NCI-H2227 (cell line): ENCODE data around the gene WDR13.

Experiments used
- DNase-seq: peaks from one replicate; lab custom pipeline; 2025; ENCODE audit not compliant: unreplicated experiment; lab: John Stamatoyannopoulos, UW

The WDR13 gene

GRCh38 chrX:48592971-48593370 lies 4.3 kb upstream of the WDR13 start:
- DNase-seq: no peak

- DNase-seq: no peak
These were observed 1.4 kb upstream of the WDR13 start for GRCh38 chrX:48595929-48596328.

GRCh38 chrX:48598614-48599013 lies 1.3 kb downstream of the WDR13 start:
- no peak for DNase-seq

DNA sequence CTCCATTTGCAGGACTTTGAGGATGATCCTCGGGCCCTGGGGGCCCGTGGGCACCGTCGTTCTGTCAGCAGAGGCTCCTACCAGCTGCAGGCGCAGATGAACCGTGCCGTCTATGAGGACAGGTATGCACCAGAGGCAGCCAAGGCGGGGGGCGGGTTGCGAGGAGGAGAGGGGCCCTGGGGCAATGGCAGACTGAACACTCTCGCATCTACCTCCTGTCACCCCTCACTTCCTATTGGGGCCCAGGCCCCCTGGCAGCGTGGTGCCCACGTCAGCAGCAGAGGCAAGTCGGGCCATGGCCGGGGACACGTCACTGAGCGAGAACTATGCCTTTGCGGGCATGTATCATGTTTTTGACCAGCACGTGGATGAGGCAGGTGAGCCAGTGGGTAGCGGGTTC lies 2.0 kb downstream of the WDR13 start:
- no peak for DNase-seq

DNA sequence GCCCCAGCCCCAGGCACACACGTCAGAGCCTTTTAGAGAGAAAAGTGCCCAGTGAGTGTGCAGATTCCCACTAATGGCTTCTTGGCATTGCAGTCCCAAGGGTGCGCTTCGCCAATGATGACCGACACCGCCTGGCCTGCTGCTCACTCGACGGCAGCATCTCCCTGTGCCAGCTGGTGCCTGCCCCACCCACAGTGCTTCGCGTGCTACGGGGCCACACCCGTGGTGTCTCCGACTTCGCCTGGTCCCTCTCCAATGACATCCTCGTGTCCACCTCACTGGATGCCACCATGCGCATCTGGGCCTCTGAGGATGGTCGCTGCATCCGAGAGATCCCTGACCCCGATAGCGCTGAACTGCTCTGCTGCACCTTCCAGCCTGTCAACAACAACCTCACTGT lies 2.9 kb downstream of the WDR13 start:
- no peak for DNase-seq

DNA sequence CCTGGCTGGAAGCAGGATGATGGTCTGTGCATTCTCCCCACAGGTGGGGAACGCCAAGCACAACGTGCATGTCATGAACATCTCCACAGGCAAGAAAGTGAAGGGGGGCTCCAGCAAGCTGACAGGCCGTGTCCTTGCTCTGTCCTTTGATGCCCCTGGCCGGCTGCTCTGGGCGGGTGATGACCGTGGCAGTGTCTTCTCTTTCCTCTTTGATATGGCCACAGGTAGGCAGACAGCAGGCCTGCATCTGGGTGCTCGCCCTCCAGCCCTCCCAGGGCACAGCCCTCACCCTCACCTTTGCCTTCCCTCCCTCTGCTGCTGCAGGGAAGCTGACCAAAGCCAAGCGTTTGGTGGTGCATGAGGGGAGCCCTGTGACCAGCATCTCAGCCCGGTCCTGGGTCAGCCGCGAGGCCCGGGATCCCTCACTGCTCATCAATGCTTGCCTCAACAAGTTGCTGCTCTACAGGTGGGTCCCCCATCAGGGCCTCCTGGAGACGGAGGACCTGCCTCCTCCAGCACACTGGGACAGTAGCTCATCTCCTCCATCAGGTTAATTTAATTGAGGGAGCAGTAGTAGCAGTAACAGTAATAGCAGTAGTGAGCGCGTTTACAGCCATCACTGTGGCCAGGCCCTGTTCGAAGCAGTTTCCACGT lies 4.6 kb downstream of the WDR13 start:
- no peak for DNase-seq

- no peak for DNase-seq
These were observed 7.4 kb downstream of the WDR13 start for GRCh38 chrX:48604701-48605100.

DNA sequence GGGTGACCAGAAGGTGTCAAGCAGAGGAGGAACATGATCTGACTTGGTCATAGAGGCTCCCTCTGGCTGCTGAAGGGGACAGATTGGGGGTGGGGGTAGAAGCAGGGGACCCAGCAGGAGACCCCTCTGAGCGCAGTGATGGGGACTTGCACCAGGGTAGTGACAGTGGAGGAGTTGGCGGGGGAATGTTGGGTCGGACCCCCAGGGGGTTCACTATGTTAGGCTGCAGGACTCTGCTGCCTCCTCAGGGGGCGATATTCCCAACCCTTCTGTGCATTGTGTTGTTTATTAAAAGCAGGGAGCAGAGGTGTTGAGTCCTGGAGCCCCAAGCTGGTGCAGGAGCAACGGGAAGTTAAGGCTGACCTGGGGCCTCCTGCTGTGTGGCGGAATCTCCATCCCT lies 8.8 kb downstream of the WDR13 start:
- no peak for DNase-seq

GRCh38 chrX:48611703-48612102 lies 14.4 kb downstream of the WDR13 start:
- no peak for DNase-seq

DNA sequence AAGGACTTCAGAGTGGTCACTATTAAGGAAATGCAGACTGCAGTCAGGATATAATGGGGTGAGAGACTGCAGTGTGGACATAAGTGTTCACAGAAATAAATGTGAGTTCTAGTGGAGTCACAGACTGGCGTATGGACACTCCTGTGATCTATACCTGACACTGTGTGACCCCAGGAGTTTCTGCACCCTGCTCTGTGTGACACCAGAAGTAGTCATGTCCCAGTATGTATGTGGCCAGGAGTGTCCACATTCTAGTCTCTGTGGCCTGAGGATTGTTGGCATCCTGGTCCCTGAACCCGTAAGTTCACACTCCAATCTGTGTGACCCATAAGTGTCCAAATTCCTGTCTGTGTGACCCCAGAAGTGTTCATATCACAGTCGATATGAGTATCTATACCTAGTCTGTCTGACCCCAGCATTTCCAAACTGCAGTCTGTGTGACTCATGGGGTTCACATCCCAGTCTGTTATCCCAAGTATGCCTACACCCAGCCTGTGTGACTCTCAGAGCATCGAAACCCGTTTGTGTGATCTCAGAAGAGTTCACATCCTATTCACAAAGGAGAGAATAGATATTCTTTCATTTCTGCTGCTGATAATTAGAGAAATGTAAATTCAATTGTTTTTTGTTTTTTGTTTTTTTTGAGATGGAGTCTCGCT lies 16.3 kb downstream of the WDR13 start:
- no peak for DNase-seq

DNA sequence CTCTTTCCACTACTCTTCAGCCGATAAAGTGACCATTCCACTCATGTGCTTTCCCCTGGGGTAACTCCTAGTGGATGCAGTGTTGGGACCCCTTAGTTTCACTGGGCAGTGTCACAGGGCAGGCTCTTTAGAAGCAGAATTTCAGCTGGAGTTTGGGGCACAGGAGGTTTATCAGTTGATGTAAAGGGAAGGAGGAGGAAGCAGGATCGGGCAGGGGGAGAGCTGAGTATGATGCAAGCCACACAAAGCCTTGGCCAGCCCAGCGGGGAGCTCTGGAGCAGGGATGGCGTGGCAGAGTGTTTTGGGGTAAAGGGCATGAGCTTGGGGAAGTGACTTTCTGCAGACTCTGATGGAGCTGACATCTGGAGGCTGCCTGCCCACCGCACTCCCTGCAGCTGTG lies 19.3 kb downstream of the WDR13 start:
- no peak for DNase-seq

DNA sequence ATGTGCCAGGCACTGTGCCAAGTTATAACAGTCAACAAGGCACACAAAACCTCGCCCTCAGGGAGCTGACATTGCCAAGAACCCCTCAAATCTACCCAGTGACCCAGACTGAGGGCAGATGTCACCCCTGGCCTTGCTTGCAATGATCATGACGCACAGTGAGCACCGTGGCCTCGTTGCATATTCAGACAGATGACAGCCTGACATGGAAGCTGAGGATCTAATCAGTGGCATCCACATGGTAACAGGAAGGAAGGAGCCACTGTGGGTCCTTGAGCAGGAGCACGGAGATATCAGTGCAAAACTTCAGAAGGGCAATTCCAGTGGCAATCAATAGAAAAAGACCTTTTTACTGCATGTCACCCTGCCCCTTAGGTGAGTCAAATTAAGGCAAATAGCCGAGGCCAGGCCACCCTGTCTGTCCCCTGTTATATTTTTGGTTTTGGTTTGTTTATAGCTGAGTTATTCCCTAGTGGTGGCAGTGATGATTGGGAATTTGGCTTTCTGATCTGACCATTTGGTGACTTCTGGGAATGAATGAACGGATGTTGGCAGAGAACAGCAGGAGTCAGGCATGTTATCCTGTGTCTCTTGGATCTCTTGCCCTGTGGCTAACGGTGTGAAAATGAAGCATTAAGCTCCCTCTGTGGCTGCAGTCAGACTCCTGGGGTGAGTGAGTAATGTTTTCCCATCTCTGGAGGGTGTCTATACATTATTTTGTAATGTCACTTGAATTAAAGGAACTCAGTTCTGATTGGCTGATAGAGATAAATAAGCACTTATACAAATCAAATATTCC lies 20.4 kb downstream of the WDR13 start:
- DNase-seq: no peak

DNA sequence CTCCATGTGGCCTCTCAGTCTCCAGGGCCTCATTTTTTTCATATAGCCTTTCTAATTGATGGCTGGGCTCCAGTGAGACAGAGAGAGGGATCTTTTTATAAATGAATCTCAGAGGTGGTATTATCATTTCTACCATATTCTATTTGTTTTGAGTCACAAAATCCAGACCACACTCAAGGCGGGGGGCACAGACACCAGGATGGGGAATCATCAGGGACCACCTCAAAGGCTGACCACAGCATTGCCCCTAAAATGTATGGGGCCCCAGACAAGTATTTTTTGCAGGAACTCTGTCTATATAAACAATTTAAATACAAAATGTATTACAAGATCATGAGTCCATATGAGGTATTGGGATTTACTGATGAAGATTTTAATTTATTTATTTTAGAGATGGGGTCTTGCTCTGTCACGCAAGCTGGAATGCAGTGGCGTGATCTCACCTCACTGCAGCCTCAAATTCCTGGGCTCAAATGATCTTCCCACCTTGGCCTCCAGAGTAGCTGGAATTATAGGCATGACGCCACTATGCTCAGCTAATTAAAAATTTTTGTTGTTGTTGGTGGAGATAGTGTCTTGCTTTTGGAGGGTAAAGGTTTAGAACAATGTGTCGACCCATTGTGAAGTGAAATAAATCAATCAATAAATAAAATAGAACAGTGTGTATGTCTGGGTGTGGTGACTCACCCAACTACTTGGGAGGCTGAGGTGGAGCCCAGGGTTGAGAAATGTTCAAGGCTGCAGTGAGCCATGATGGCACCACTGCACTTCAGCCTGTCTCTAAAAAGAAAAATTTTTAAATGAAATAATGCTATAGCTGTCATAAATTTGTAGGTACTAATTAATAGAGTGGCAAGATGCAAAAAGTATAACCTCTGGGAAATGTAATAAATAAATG lies 29.4 kb downstream of the WDR13 start:
- no peak for DNase-seq

DNA sequence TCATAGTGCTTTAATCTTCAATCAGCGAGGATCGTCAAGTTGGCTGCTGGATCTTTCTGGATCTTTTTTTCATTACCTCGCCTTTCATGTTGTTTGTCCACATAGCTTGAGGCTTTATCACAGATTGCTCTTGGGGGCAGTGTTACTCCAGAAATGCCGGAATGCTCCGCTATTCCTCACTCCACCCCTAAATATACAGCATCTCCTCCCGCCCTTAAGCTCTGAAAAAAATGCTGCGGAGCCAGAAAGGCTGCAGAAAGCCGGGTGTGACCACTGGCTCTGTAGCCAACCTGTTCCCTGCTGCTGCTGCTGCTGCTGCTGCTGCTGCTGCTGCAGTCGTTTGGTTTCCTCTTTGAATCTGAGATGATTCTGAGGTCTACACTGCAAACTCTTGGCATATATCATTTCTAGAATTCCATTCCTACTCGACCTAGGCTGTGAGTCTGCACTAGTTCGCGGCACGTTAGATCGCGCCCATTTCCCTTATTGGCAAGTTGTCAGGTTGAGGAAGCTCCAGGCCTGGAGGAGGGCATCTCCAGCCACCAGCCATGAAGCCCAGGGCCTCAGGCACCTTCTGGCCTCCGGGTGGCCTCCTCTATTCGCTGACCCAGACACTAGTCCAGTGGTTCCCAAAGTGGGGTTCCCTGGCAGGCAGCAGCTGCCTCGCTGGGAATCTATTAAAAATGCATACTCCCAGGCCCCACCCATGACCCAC lies 34.2 kb downstream of the WDR13 start:
- DNase-seq: peak; percentile 98

DNA sequence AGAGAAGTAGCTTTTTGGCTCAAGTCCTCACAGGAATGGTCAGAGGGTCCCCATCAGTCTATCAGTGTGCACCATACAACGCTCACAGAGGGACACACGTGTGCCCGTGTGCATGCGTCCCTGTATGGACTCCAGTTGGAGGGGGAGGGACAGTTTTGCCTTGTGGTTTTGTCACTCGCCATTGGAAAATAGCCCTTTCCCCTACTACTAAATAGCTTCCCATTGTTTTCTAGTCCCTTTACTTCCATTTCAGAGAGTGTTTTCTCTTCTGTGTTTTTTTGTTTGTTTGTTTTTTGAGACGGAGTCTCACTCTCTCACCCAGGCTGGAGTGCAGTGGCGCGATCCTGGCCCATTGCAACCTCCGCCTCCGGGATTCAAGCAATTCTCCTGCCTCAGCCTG lies 34.9 kb downstream of the WDR13 start:
- DNase-seq: peak; percentile 32

DNA sequence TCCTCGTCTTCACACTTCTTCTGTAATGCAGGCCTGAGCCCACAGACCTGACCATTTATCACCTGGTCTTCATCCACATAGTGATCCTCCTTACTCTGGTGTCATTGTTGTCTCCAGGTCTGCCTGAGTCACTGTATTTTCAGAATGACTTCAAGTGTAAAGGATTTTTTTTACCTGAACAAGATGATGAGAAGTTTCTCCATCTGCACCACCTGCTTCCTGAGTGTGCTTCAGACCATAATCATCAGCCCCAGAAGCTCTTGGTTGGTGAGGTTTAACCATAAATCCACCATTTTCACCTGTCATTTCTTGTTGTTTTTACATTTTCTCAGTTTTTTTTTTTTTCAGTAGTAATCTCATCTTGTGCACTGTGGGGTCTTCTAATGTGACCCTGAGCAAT lies 39.0 kb downstream of the WDR13 start:
- DNase-seq: no peak

DNA sequence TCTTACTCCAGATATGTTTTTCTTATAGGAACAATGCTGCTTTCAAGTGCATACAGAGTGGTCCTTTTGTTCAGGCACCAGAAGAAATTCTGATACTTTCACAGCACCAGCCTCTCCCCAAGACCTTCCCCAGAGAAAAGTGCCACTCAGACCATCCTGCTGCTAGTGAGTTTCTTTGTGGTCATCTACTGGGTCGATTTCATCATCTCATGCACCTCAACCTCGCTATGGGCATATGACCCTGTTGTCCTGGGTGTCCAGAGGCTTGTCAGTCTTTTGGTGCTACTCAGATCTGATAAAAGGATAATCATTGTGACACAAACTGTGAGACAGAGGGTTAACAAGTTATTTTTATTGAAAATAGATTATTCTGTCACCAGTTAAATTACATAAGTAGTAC lies 39.5 kb downstream of the WDR13 start:
- no peak for DNase-seq

GRCh38 chrX:48645669-48646068 lies 48.4 kb downstream of the WDR13 start:
- DNase-seq: no peak

- DNase-seq: peak; percentile 80
These were observed 51.1 kb downstream of the WDR13 start for GRCh38 chrX:48648336-48648751.

DNA sequence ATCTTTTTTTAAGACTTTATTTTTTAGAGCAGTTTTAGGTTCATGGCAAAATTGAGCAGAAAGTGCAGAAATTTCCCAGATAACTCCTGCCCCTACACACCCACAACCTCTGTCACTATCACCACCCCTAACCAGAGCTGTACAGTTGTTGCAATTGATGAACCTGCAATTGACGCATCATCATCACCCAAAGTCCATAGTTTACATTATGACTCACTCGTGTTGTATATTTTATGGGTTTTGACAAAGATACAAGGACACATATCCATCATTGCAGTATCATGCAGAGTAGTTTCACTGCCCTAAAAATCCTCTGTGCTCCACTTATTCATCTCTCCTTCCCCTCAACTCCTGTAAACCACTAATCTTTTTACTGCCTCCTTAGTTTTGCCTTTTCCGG lies 51.8 kb downstream of the WDR13 start:
- DNase-seq: no peak
